ENCODE results near the gene WDR5. TPM values are rescaled to one million over a fixed set of nuclear protein-coding genes. Genes with fewer than 3 reads are reported as not detected.
"Not testable (repeated sequence)": the region's sequence is repeated elsewhere in the genome, so short reads cannot be mapped to it uniquely, and the experiment has no call there.

The WDR5 gene
- total RNA-seq (ENCODE audit: insufficient read depth, low replicate concordance), result 22.1 TPM

GRCh38 chr9:134135343-134136117, at the start of gene WDR5:
Gene WDR5, plus strand, starts transcription at chr9:134136082. Its CDS starts 3,796 bp downstream, at chr9:134139878.
- peak; percentile 91 for DNase-seq (ENCODE audit: low spot score)

- no peak for DNase-seq (ENCODE audit: low spot score)
These were observed 47.7 kb upstream of the WDR5 start for GRCh38 chr9:134088063-134088725.

- no peak for DNase-seq (ENCODE audit: low spot score)
These were observed 45.9 kb upstream of the WDR5 start for GRCh38 chr9:134089972-134090371.

- DNase-seq (ENCODE audit: low spot score), result no peak
These were observed 36.6 kb upstream of the WDR5 start for GRCh38 chr9:134099123-134099761.

- no peak for DNase-seq (ENCODE audit: low spot score)
These were observed 35.8 kb upstream of the WDR5 start for GRCh38 chr9:134100040-134100439.

GRCh38 chr9:134101133-134101532, 34.7 kb upstream of the WDR5 start:
- not testable (repeated sequence) for DNase-seq (ENCODE audit: low spot score)

- no peak for DNase-seq (ENCODE audit: low spot score)
These were observed 34.2 kb upstream of the WDR5 start for GRCh38 chr9:134101623-134102149.

- DNase-seq (ENCODE audit: low spot score), result no peak
These were observed 32.4 kb upstream of the WDR5 start for GRCh38 chr9:134103391-134103998.

- DNase-seq (ENCODE audit: low spot score), result no peak
These were observed 24.8 kb upstream of the WDR5 start for GRCh38 chr9:134111064-134111463.

- no peak for DNase-seq (ENCODE audit: low spot score)
These were observed 23.3 kb upstream of the WDR5 start for GRCh38 chr9:134112561-134112960.

GRCh38 chr9:134118972-134119371, 16.9 kb upstream of the WDR5 start:
- DNase-seq (ENCODE audit: low spot score), result not testable (repeated sequence)

- no peak for DNase-seq (ENCODE audit: low spot score)
These were observed 12.1 kb upstream of the WDR5 start for GRCh38 chr9:134123764-134124128.

- no peak for DNase-seq (ENCODE audit: low spot score)
These were observed 10.3 kb upstream of the WDR5 start for GRCh38 chr9:134125413-134126095.

- DNase-seq (ENCODE audit: low spot score), result no peak
These were observed 9.5 kb upstream of the WDR5 start for GRCh38 chr9:134126373-134126772.

GRCh38 chr9:134127065-134127580, 8.8 kb upstream of the WDR5 start:
- no peak for DNase-seq (ENCODE audit: low spot score)

GRCh38 chr9:134127616-134128015, 8.3 kb upstream of the WDR5 start:
- DNase-seq (ENCODE audit: low spot score), result no peak

GRCh38 chr9:134128727-134129679, 6.9 kb upstream of the WDR5 start:
- no peak for DNase-seq (ENCODE audit: low spot score)

- peak; percentile 32 for DNase-seq (ENCODE audit: low spot score)
These were observed 5.1 kb upstream of the WDR5 start for GRCh38 chr9:134130503-134131375.

Measured in umbilical cord (tissue), 2 donors.